ENCODE data around the gene MIA3.

DNA sequence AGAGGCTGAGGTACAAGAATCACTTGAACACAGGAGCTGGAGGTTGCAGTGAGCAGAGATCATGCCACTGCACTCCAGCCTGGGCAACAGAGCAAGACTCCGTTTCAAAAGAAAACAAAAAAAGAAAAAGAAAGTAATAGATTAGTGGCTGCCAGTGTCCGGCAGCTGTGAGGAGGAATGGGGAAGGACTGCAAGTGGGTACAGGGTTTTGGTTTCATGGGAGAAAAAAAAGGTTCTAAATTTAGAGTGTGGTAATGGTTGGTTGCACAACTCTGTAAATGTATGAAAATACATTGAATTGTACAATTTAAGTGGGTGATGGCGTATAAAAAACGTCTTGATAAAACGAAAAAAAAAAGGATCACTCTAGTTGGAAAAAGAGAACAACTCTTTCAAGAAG lies 34.8 kb upstream of the MIA3 start:
- TF ChIP-seq EZH2phosphoT487 (IDR thresholded peaks at IDR 0.05; ENCODE audit: low read depth, severe bottlenecking, unreplicated experiment) (no peak), EZH2 (IDR thresholded peaks at IDR 0.05; ENCODE audit: borderline replicate concordance) (no peak)
- TF ChIP-seq, protein P1, sequence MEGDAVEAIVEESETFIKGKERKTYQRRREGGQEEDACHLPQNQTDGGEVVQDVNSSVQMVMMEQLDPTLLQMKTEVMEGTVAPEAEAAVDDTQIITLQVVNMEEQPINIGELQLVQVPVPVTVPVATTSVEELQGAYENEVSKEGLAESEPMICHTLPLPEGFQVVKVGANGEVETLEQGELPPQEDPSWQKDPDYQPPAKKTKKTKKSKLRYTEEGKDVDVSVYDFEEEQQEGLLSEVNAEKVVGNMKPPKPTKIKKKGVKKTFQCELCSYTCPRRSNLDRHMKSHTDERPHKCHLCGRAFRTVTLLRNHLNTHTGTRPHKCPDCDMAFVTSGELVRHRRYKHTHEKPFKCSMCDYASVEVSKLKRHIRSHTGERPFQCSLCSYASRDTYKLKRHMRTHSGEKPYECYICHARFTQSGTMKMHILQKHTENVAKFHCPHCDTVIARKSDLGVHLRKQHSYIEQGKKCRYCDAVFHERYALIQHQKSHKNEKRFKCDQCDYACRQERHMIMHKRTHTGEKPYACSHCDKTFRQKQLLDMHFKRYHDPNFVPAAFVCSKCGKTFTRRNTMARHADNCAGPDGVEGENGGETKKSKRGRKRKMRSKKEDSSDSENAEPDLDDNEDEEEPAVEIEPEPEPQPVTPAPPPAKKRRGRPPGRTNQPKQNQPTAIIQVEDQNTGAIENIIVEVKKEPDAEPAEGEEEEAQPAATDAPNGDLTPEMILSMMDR (IDR thresholded peaks at IDR 0.05; ENCODE audit: poor library complexity): no peak
